Pulmonary artery endothelial cell (primary cell): Measurements from ENCODE around the gene DCUN1D5. TPM values are rescaled to one million over a fixed set of nuclear protein-coding genes. Genes with fewer than 3 reads are reported as not detected.
A peak's percentile ranks its signal among the peaks of the same experiment; 100 is the strongest.
"Not testable (repeated sequence)": the region's sequence is repeated elsewhere in the genome, so short reads cannot be mapped to it uniquely, and the experiment has no call there.

Experiments used
- DNase-seq: peaks from one replicate; pipeline ENCODE4 v3.0.0-alpha.2; 2011; ENCODE audit warnings: low read depth, low spot score
- total RNA-seq: library from RNA; depleted of rRNA; stranded (reverse); fragments of >200 nt; gene quantifications from 2 replicates; pipeline ENCODE4 v1.2.3, GENCODE V29; 2014

DCUN1D5 gene
- total RNA-seq, 1 donor from 2014 or later: 103 TPM

GRCh38 chr11:103055221-103055890 is 36.6 kb downstream of the DCUN1D5 start:
- DNase-seq: no peak

GRCh38 chr11:103053997-103054396 is 38.0 kb downstream of the DCUN1D5 start:
- no peak for DNase-seq

GRCh38 chr11:103051981-103052380 is 40.0 kb downstream of the DCUN1D5 start:
- DNase-seq: no peak

- DNase-seq: no peak
Observed at GRCh38 chr11:103051151-103051801, 40.7 kb downstream of the DCUN1D5 start.

GRCh38 chr11:103050351-103050750 is 41.6 kb downstream of the DCUN1D5 start:
- no peak for DNase-seq

GRCh38 chr11:103047837-103048236 is 44.1 kb downstream of the DCUN1D5 start:
- no peak for DNase-seq

- DNase-seq: no peak
Observed at GRCh38 chr11:103043826-103044678, 47.9 kb downstream of the DCUN1D5 start.

- DNase-seq: no peak
Observed at GRCh38 chr11:103042161-103042560, 49.8 kb downstream of the DCUN1D5 start.

- DNase-seq: peak; percentile 78
Observed at GRCh38 chr11:103035791-103036434, 56.0 kb downstream of the DCUN1D5 start.

- DNase-seq: no peak
Observed at GRCh38 chr11:103035216-103035615, 56.7 kb downstream of the DCUN1D5 start.

- no peak for DNase-seq
Observed at GRCh38 chr11:103031834-103032233, 60.1 kb downstream of the DCUN1D5 start.

- no peak for DNase-seq
Observed at GRCh38 chr11:103029401-103029800, 62.6 kb downstream of the DCUN1D5 start.

- not testable (repeated sequence) for DNase-seq
Observed at GRCh38 chr11:103028304-103029020, 63.5 kb downstream of the DCUN1D5 start.

- DNase-seq: no peak
Observed at GRCh38 chr11:103024086-103024485, 67.9 kb downstream of the DCUN1D5 start.

GRCh38 chr11:103016031-103016430 is 75.9 kb downstream of the DCUN1D5 start:
- DNase-seq: no peak

GRCh38 chr11:103013421-103013820 is 78.5 kb downstream of the DCUN1D5 start:
- DNase-seq: no peak

Other genes starting within 250 kb of the DCUN1D5 start
- gene MMP3, start 248.6 kb downstream of the DCUN1D5 start, total RNA-seq: not detected in 2 replicates
- not detected in 2 replicates for gene MMP12, start 217.2 kb downstream of the DCUN1D5 start, total RNA-seq
- not detected in 2 replicates for gene MMP13, start 136.4 kb downstream of the DCUN1D5 start, total RNA-seq
- gene DYNC2H1, start 17.3 kb upstream of the DCUN1D5 start, total RNA-seq: 10.8 and 12.5 TPM in 2 replicates